H1 (cell line): ENCODE results near the gene LRIG2. TPM values are rescaled to one million over a fixed set of nuclear protein-coding genes. Genes with fewer than 3 reads are reported as not detected.
"Not testable (repeated sequence)": the region's sequence is repeated elsewhere in the genome, so short reads cannot be mapped to it uniquely, and the experiment has no call there.

Experiments
- CTCF ChIA-PET: fragments of 300-600 bp; sonication (Branson Sonifier 250); formaldehyde crosslinking; loops from one replicate; lab custom pipeline; 2021; ENCODE audit not compliant: partially characterized antibody; lab: Charles Lee
- POLR2A ChIA-PET: fragments of 300-600 bp; sonication (Branson Sonifier 250); formaldehyde crosslinking; loops from one replicate; lab custom pipeline; 2021; ENCODE audit warnings: inconsistent platforms; ENCODE audit not compliant: partially characterized antibody; lab: Charles Lee
- DNase-seq, 2 experiments: peaks; one replicate each; pipeline versions ENCODE4 v3.0.0 to v3.0.0-alpha.2; 2010 to 2022; ENCODE audit warnings: low spot score in 2 of 2, low read depth in 1 of 2, mixed read lengths in 1 of 2
- FAIRE-seq: peaks from 2 replicates; lab custom pipeline; 2011; peaks lifted over from hg19 to GRCh38; lab: Jason Lieb, UNC
- H2AFZ ChIP-seq: 2 replicates; pipeline ENCODE4 v1.8.1; 2012; ENCODE audit warnings: low read length, inconsistent platforms
- H2AK5ac ChIP-seq: 2 replicates; pipeline ENCODE4 v1.6.1; 2013; ENCODE audit warnings: low read depth, low read length
- H2BK120ac ChIP-seq: replicated peaks from 2 replicates; pipeline ENCODE3; 2013; ENCODE audit warnings: low read depth, low read length, inconsistent platforms
- H2BK12ac ChIP-seq: 2 replicates; pipeline ENCODE4 v1.6.1; 2013; ENCODE audit warnings: low read depth, low read length
- H2BK15ac ChIP-seq: 2 replicates; pipeline ENCODE4 v1.6.1; 2013; ENCODE audit warnings: low read length
- H2BK20ac ChIP-seq: 2 replicates; pipeline ENCODE4 v1.6.1; 2013; ENCODE audit warnings: low read length
- H2BK5ac ChIP-seq: 2 replicates; pipeline ENCODE4 v1.6.1; 2013; ENCODE audit warnings: low read depth, low read length
- H3K14ac ChIP-seq: 2 replicates; pipeline ENCODE4 v1.6.1; 2013; ENCODE audit warnings: inconsistent platforms; ENCODE audit not compliant: insufficient read length
- H3K18ac ChIP-seq: 2 replicates; pipeline ENCODE4 v1.6.1; 2013; ENCODE audit warnings: low read length; ENCODE audit errors: extremely low read depth
- H3K23ac ChIP-seq: 2 replicates; pipeline ENCODE4 v1.6.1; 2013; ENCODE audit warnings: inconsistent platforms; ENCODE audit not compliant: insufficient read length
- H3K23me2 ChIP-seq: 2 replicates; pipeline ENCODE4 v1.6.1; 2013; ENCODE audit warnings: low read depth, low read length
- H3K27ac ChIP-seq: 2 replicates; pipeline ENCODE4 v1.6.1; 2011; ENCODE audit warnings: low read depth, low read length, inconsistent platforms
- H3K27me3 ChIP-seq, 4 experiments: replicated peaks in 1 of 4; 1 replicate in 1 of 4; 2 replicates in 3 of 4; pipeline versions ENCODE4 v1.6.1 to v1.8.1; 2011 to 2013; ENCODE audit warnings: low read length in 3 of 4, mild to moderate bottlenecking in 3 of 4, inconsistent platforms in 2 of 4, mixed read lengths in 2 of 4, moderate library complexity in 1 of 4; ENCODE audit not compliant: control insufficient read depth in 3 of 4, insufficient read depth in 3 of 4; ENCODE audit errors: extremely low read depth in 1 of 4
- H3K36me3 ChIP-seq, 4 experiments: 2 replicates each; pipeline versions ENCODE4 v1.6.1 to v1.8.1; 2011 to 2013; ENCODE audit warnings: mild to moderate bottlenecking in 4 of 4, low read length in 3 of 4, moderate library complexity in 2 of 4, control low read depth in 1 of 4, inconsistent platforms in 1 of 4; ENCODE audit not compliant: insufficient read depth in 4 of 4, control insufficient read depth in 2 of 4
- H3K4ac ChIP-seq: replicated peaks from 2 replicates; pipeline ENCODE3; 2013; ENCODE audit warnings: low read length, low read depth, mixed read lengths, inconsistent platforms; ENCODE audit not compliant: insufficient read length
- H3K4me1 ChIP-seq, 4 experiments: replicated peaks in 1 of 4; 1 replicate in 1 of 4; 2 replicates in 3 of 4; pipeline versions ENCODE4 v1.6.1 to v1.8.1; 2011 to 2013; ENCODE audit warnings: low read length in 3 of 4, inconsistent platforms in 2 of 4, mixed read lengths in 1 of 4; ENCODE audit not compliant: insufficient read depth in 4 of 4, control insufficient read depth in 3 of 4
- H3K4me2 ChIP-seq, 2 experiments: 2 replicates each; pipeline versions ENCODE4 v1.6.1 to v1.8.1; 2011 to 2013; ENCODE audit warnings: low read depth in 2 of 2, low read length in 2 of 2, control low read depth in 1 of 2, inconsistent platforms in 1 of 2, mild to moderate bottlenecking in 1 of 2; ENCODE audit not compliant: insufficient read depth in 1 of 2
- H3K4me3 ChIP-seq, 4 experiments: fragments of 200-600, 300-600 bp in 1 of 4; sonication (generic), shearing (Covaris generic), sonication (Bioruptor Twin) in 1 of 4; 2 replicates each; pipeline versions ENCODE4 v1.5.1 to v1.8.1; 2011 to 2016; ENCODE audit warnings: low read length in 4 of 4, low read depth in 3 of 4, control low read depth in 2 of 4, inconsistent platforms in 2 of 4, mild to moderate bottlenecking in 2 of 4, mixed read lengths in 1 of 4, moderate library complexity in 1 of 4; ENCODE audit not compliant: insufficient read depth in 2 of 4; ENCODE audit errors: extremely low read depth in 1 of 4
- H3K56ac ChIP-seq: replicated peaks from 2 replicates; pipeline ENCODE3; 2013; ENCODE audit warnings: low read depth, mild to moderate bottlenecking, mixed read lengths, low read length, inconsistent platforms; ENCODE audit not compliant: insufficient read length
- H3K79me1 ChIP-seq: 2 replicates; pipeline ENCODE4 v1.6.1; 2013; ENCODE audit warnings: low read depth, low read length, control low read depth
- H3K79me2 ChIP-seq, 2 experiments: 2 replicates each; pipeline versions ENCODE4 v1.6.1 to v1.8.1; 2012 to 2013; ENCODE audit warnings: low read length in 2 of 2, mild to moderate bottlenecking in 2 of 2, inconsistent platforms in 1 of 2; ENCODE audit not compliant: insufficient read depth in 2 of 2, control insufficient read depth in 1 of 2
- H3K9ac ChIP-seq, 4 experiments: replicated peaks in 1 of 4; 1 replicate in 1 of 4; 2 replicates in 3 of 4; pipeline versions ENCODE4 v1.6.1 to v1.8.1; 2011 to 2013; ENCODE audit warnings: low read depth in 3 of 4, low read length in 3 of 4, control low read depth in 2 of 4, mild to moderate bottlenecking in 2 of 4, moderate library complexity in 2 of 4, inconsistent platforms in 1 of 4; ENCODE audit errors: extremely low read depth in 1 of 4
- H3K9me3 ChIP-seq, 2 experiments: 2 replicates each; pipeline versions ENCODE4 v1.6.1 to v1.8.1; 2012 to 2013; ENCODE audit warnings: mild to moderate bottlenecking in 2 of 2, moderate library complexity in 2 of 2, control low read depth in 1 of 2, inconsistent platforms in 1 of 2, low read depth in 1 of 2, low read length in 1 of 2, mixed read lengths in 1 of 2; ENCODE audit not compliant: insufficient read depth in 2 of 2
- H4K20me1 ChIP-seq, 2 experiments: replicated peaks in 1 of 2; 2 replicates each; pipeline versions ENCODE3 to v1.8.1; 2011 to 2013; ENCODE audit warnings: inconsistent platforms in 2 of 2, low read length in 2 of 2, mild to moderate bottlenecking in 1 of 2; ENCODE audit not compliant: insufficient read depth in 2 of 2, control insufficient read depth in 1 of 2
- H4K5ac ChIP-seq: 2 replicates; pipeline ENCODE4 v1.6.1; 2013; ENCODE audit warnings: low read length, low read depth, mixed read lengths, inconsistent platforms; ENCODE audit not compliant: insufficient read length
- H4K8ac ChIP-seq: 2 replicates; pipeline ENCODE4 v1.8.0; 2013; ENCODE audit warnings: mild to moderate bottlenecking, moderate library complexity, low read length, inconsistent platforms; ENCODE audit not compliant: insufficient read depth; ENCODE audit errors: extremely low read depth
- H4K91ac ChIP-seq: replicated peaks from 2 replicates; pipeline ENCODE3; 2013; ENCODE audit warnings: low read length, mixed read lengths, inconsistent platforms; ENCODE audit not compliant: insufficient read length
- WGBS, 2 experiments: shearing (Covaris generic) in 1 of 2; methylation state at CpG; one replicate each; pipeline versions ENCODE4 v1.1.6 to v1.1.7; 2013 to 2015; ENCODE audit warnings: low lambda C conversion rate in 2 of 2, mixed read lengths in 2 of 2, inconsistent platforms in 1 of 2, low coverage in 1 of 2, missing lambda C conversion rate in 1 of 2; ENCODE audit not compliant: insufficient replicate concordance in 2 of 2, insufficient coverage in 1 of 2, insufficient read length in 1 of 2; ENCODE audit errors: extremely low coverage in 1 of 2, missing lambda C conversion rate in 1 of 2; 5-methylcytosine and 5-hydroxymethylcytosine counted together
- polyA plus RNA-seq, 7 experiments: library from polyadenylated mRNA; depleted of rRNA in 3 of 7; stranded (reverse) in 5 of 7; unstranded in 2 of 7; fragments of >200 nt in 5 of 7; fragments of 200-250 nt in 2 of 7; gene quantifications; 1 replicate in 5 of 7; 2 replicates in 1 of 7; 4 replicates in 1 of 7; pipeline versions ENCODE4 v1.2.1 to v1.2.3, GENCODE V29; 2011 to 2013; ENCODE audit warnings: missing spikeins in 2 of 7, mixed read lengths in 2 of 7
- total RNA-seq: library from RNA; stranded (reverse); fragmentation: NEBNext Ultra II Directional; extraction: Animal tissue kit (Norgen Biotek cat#: 25700); gene quantifications from 2 replicates; pipeline ENCODE4 v1.2.1, GENCODE V29; 2021

The LRIG2 gene
- total and polyA plus RNA-seq, 2 of the 8 experiments (the other 6 are each of a cell fraction or from before 2014, with no cell fraction given), result 16.2 to 20.9 TPM

DNA sequence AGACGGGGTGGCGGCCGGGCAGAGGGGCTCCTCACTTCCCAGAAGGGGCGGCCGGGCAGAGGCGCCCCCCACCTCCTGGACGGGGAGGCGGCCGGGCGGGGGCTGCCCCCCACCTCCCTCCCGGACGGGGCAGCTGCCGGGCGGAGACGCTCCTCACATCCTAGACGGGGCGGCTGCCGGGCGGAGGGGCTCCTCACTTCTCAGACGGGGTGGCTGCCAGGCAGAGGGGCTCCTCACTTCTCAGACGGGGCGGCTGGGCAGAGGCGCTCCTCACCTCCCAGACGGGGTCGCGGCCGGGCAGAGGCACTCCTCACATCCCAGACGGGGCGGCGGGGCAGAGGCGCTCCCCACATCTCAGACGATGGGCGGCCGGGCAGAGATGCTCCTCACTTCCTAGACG lies 9.5 kb upstream of the LRIG2 start:
- H3K56ac ChIP-seq, H3K4ac ChIP-seq, H3K14ac ChIP-seq, H3K4me1 ChIP-seq, H2AK5ac ChIP-seq, H3K79me1 ChIP-seq, H3K4me3 ChIP-seq, H4K5ac ChIP-seq, FAIRE-seq, H4K20me1 ChIP-seq, H3K23me2 ChIP-seq, H2BK15ac ChIP-seq, POLR2A ChIA-PET, H3K79me2 ChIP-seq, H2AFZ ChIP-seq, H3K27me3 ChIP-seq, H3K18ac ChIP-seq, H3K9ac ChIP-seq, H4K91ac ChIP-seq, H2BK12ac ChIP-seq, H3K4me2 ChIP-seq, H2BK5ac ChIP-seq, H3K23ac ChIP-seq, H2BK120ac ChIP-seq, H3K27ac ChIP-seq, H4K8ac ChIP-seq, H2BK20ac ChIP-seq, H3K36me3 ChIP-seq: not testable (repeated sequence)
- H3K9me3 ChIP-seq, result peaks cover 2 to 11% of the 10 kb centered on the region in 2 experiments; a peak in 2 of 4 replicates
- DNase-seq, result peak in 1 of 2 experiments; percentile 35
- CTCF ChIA-PET, result interaction anchor here (1.4 kb wide), 1 partner anchor 9 kb away, joined by 6 read pairs; the partner anchor contains the start of gene LRIG2
- WGBS, 2 experiments, result 98% methylated on average over 10 of the region's 35 CpGs; no CpG with 5 or more reads in 1 of the 2 experiments
